ENCODE results near the gene RTN3. TPM values are rescaled to one million over a fixed set of nuclear protein-coding genes. Genes with fewer than 3 reads are reported as not detected.
A peak's percentile ranks its signal among the peaks of the same experiment; 100 is the strongest.

Gene RTN3
- total and polyA plus RNA-seq, 9 of the 15 experiments (the other 6 are each of a cell fraction or from before 2014, with no cell fraction given): 41.6 to 169 (median 93.5) TPM

GRCh38 chr11:63768237-63769041 lies 87.1 kb downstream of the RTN3 start, which contains the start of gene ZFTA (continued):
- TF ChIP-seq MGA (IDR thresholded peaks at IDR 0.05) (no peak), AFF1 (IDR thresholded peaks at IDR 0.05; ENCODE audit: low read depth in 1 of 2, partially characterized antibody in 2 of 2) (no peak), ZBTB11 (CRISPR knock-in tag; IDR thresholded peaks at IDR 0.05) (peak in 1 of 3 experiments; percentile 23; a peak in 1 of 6 replicates), RBM25 (IDR thresholded peaks at IDR 0.05; ENCODE audit: low read depth, low read length, severe bottlenecking) (no peak)

Measured in K562 (cell line).